Stimulated activated CD8-positive, alpha-beta memory T cell treated with anti-CD3 and anti-CD28 coated beads, Interleukin-12 subunit alpha, Interleukin-12 subunit beta, amount 100 ng/mL, for 4 hours (primary cell): ENCODE data around the gene TRPM3.

Source experiments
- DNase-seq: peaks from one replicate; pipeline ENCODE4 v3.0.0-alpha.2; 2020; ENCODE audit warnings: low read depth

Gene TRPM3

GRCh38 chr9:70817311-70817710 lies 304.1 kb downstream of the TRPM3 start:
- no peak for DNase-seq

- no peak for DNase-seq
Observed at GRCh38 chr9:70816891-70817290, 304.5 kb downstream of the TRPM3 start.

GRCh38 chr9:70816316-70816715 lies 305.1 kb downstream of the TRPM3 start:
- no peak for DNase-seq

GRCh38 chr9:70814597-70814996 lies 306.8 kb downstream of the TRPM3 start:
- no peak for DNase-seq

GRCh38 chr9:70813141-70813540 lies 308.3 kb downstream of the TRPM3 start:
- no peak for DNase-seq

GRCh38 chr9:70811638-70812037 lies 309.8 kb downstream of the TRPM3 start:
- no peak for DNase-seq

GRCh38 chr9:70806875-70807274 lies 314.5 kb downstream of the TRPM3 start:
- no peak for DNase-seq

GRCh38 chr9:70805949-70806348 lies 315.5 kb downstream of the TRPM3 start:
- DNase-seq: no peak

- no peak for DNase-seq
Observed at GRCh38 chr9:70802758-70803436, 318.5 kb downstream of the TRPM3 start.

GRCh38 chr9:70802206-70802605 lies 319.2 kb downstream of the TRPM3 start:
- no peak for DNase-seq

- no peak for DNase-seq
Observed at GRCh38 chr9:70801181-70801829, 320.1 kb downstream of the TRPM3 start.

GRCh38 chr9:70798018-70798417 lies 323.4 kb downstream of the TRPM3 start:
- DNase-seq: no peak

- DNase-seq: no peak
Observed at GRCh38 chr9:70795841-70796240, 325.6 kb downstream of the TRPM3 start.

- DNase-seq: no peak
Observed at GRCh38 chr9:70792796-70793195, 328.6 kb downstream of the TRPM3 start.

- DNase-seq: no peak
Observed at GRCh38 chr9:70791936-70792335, 329.5 kb downstream of the TRPM3 start.

- no peak for DNase-seq
Observed at GRCh38 chr9:70789086-70789485, 332.3 kb downstream of the TRPM3 start.

GRCh38 chr9:70784456-70784855 lies 337.0 kb downstream of the TRPM3 start:
- no peak for DNase-seq

- DNase-seq: no peak
Observed at GRCh38 chr9:70778568-70778967, 342.9 kb downstream of the TRPM3 start.

- DNase-seq: no peak
Observed at GRCh38 chr9:70773579-70773978, 347.8 kb downstream of the TRPM3 start.

GRCh38 chr9:70772601-70773000 lies 348.8 kb downstream of the TRPM3 start:
- no peak for DNase-seq

- no peak for DNase-seq
Observed at GRCh38 chr9:70765946-70766345, 355.5 kb downstream of the TRPM3 start.

- DNase-seq: no peak
Observed at GRCh38 chr9:70761139-70761670, 360.2 kb downstream of the TRPM3 start.

- no peak for DNase-seq
Observed at GRCh38 chr9:70760228-70760627, 361.2 kb downstream of the TRPM3 start.

- no peak for DNase-seq
Observed at GRCh38 chr9:70753311-70753710, 368.1 kb downstream of the TRPM3 start.
